Inflammatory macrophage (primary cell): ENCODE data around the gene HTR7.

Experiments
- DNase-seq, 2 donors: peaks; one replicate each; pipeline ENCODE4 v3.0.0-alpha.2; 2020 to 2022

HTR7 gene

DNA sequence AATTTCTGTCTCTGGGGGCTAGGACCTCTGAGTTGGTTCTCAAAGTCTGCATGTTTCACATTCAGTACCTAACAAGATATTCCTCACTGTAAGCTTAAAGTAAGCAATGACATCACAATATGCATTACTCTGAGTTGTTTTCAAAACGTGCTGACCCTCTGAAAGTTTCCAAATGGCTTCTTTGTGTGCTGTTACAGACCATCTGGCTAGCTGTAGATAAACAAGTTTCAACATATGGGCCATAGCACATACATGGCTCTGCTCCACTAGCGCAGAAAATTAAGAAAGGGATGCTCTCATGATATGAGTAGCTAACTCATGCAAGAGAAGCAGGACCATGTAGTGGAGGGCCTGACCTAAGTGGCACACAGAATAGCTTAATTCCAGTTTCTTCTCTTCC lies 119.0 kb downstream of the HTR7 start:
- DNase-seq, result no peak

DNA sequence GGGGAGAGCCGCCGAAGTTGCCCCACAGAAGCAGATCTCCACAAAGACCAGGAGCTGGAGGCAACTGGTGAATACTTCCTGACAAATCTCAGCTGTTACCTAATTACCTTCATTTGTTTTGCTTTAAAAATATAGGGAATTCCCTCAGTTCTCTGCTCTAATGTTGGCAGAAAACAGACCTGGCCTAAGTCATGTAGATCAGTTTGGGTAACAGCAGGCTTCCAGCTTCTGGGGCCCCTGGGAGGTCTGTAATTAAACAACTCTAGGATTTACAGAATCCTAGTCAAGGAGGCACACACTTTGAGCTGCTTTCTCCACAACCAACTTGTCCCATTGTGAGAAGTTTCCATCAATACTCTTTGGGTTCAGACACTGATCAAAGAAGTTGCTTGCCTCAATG lies 123.4 kb downstream of the HTR7 start:
- no peak for DNase-seq

DNA sequence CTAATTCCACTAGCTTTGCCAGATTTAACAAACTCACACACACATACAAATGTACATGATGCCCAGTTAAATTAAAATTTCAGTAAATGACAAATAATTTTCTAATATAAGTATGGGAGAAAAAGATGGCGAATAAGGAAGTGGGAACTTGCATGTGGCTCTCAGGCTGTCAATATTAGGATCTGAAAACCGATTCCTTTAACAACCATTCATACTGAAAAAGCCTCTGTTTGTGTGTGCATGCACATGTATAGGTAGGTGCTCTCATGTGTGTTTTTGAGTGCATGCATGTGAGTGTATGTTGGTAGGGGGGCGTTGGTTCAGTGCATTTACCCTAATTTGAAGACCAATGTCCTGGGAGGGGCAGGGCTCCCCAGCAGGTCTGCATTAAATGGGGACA lies 125.3 kb downstream of the HTR7 start:
- DNase-seq, result no peak

DNA sequence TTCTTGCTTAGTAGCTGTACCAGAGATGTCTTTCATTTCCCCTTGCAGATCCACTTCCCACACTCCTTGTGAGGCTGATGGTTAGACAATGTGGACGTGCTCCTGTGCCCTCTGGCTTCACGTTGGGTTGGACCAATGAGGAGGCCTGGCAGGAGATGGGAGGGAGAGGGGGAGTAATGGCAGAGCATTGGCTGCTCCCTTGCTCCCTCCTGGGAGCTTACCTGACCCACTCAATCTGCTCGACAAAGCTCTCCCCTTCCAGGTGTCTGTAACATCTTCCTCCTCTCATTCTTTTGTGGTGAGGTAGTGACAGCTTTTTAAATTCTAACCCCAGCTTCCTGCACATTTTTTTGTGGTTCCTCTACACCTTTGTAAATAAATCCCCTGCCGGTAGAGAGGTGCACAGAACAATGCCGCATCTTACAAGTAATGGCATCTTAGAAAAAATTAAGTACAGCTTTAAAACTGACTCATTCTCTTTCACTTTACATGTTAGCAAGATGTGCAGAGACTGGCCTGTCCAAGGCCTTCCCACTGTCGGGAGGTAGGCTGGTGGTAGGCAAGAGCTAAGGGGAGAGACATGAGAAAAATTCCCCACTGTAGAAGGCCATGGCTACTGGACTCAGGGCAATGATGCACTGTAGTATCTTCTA lies 134.3 kb downstream of the HTR7 start:
- no peak for DNase-seq

DNA sequence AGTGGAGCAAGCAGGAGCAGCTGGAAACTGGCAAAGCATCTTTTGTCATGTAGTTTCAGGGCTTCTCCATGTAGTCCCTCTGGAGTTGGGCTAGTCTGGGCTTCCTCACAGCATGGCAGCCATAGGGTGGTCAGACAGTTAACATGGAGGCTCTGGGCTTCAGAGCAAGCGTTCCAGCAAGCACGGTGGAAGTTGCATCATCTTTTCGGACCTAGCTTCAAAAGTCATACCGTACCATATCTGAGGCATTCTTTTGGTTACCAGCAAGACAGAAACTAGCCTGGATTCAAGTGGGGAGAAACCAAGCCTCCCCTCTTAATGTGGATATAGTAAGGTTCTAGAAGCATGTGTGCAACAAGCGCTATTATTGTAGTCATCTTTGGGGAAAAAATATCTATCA lies 135.0 kb downstream of the HTR7 start:
- DNase-seq, result no peak

DNA sequence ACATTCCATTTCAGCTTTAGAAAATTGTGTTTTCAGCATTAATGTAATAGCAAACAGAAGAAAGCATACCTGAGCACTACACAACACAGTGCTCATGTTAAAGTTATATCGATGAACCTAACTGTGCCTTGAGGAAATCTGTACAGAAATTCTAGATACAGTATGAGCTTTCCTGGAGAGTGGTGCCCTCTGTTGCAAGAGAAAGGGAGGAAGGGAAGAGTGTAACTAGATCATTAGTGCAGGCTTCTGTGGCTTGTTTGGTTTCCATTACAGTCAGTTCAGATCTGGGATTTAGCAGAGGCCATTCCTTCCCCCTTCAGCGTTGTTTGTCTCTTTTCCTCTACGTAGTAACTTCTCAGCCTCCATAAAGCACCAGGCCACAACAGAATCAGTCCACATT lies 139.7 kb downstream of the HTR7 start:
- DNase-seq, result no peak

DNA sequence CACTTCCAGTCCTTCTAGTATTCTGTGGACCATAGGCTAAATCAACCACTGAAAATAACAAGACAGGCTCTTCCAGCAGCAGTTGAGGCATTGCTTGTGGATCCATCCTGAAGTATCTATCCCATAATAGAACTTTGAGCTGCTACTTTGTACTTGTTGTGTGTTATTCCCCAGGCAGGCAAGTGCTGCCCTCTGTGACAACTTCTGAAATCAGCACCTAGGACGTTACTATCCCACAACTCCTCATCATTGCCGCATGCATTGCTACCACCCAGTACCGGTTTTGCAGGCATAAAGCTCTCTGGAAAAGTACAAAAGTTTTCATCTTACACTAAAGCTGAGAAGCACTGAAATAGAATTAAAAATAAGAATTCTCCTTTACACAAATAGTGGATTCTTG lies 145.3 kb downstream of the HTR7 start:
- DNase-seq, result no peak

DNA sequence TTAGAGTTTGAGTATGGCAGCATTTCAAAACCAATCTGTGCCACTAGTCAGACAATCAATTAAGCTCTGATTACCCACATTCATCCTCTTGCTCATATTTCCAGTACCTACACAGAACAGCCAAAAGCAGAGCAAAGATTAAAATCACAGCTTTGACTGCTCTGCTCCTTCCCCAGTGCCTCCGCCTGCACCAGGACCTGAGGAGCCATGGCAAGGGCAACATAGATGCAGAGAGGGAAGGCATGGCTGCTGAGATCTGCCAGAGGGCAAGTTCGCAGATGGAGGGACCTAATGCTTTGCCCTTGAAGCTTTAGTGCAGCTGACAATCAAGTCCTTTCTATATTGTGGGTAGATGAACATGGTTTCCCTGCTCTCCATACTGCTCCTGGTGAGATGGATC lies 148.1 kb downstream of the HTR7 start:
- no peak for DNase-seq

DNA sequence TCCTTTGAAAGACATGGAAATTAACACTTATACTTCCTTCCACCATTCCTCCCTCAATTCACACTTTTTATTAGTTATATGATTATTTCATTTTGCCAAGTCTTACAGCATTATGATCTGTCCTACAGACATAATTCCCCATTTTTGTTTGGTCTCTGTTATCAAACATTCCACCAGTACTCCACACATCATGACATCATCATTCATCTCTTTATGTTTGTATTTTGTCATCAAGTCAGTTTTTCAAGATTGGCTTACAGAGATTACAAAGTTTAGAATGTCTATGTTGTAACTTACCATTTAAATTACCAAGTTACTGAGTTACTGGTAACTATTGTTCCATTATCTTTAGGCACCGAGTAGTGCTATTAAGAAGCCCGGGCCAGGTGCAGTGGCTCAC lies 150.2 kb downstream of the HTR7 start:
- DNase-seq, result no peak

DNA sequence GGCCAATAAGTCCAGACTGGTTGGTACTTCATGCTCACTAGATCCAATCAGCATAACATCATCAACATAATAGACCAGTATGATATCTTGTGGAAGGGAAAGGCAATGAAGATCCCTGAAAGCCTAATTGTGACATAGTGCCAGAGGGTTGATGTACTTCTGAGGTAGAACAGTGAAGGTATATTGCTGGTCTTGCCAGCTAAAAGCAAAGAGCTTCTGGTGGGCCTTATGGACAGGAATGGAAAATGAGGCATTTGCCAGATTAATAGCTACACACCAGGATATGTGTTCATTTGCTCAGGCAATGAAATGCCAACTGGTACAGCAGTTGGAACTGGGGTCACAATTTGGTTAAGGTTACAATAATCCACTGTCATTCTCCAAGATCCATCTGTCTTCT lies 156.4 kb downstream of the HTR7 start:
- DNase-seq, result no peak

DNA sequence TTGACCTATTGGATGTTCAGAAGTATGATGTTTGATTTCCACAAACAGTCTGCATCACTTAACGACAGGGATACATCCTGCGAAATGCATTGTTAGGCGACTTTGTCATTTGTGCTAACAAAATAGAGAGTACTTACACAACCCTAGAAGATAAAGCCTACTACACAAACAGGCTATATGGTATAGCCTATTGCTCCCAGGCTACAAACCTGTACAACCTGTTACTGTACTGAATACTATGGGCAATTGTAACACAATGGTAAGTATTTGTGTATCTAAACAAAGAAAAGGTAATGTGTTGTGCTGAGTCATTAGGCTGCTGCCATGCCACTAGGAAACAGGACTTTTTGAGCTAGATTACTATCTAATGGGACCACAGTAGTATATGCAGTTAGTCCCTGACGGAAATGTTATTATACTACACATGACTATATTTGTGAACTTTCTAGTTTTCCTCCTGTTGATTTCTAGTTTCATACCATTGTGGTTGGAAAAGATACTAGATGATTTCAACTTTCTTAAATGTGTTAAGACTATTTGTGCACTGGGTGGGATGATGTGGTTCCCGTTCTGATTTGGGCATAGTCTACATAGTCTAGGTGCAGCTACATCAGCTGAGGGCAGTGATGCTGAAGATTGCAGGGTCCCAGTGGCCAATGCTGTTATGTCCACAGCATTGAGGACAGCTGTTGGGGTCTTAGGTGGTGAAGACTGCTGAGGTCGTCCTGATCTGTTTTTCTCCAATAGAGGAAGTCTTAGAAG lies 161.7 kb downstream of the HTR7 start:
- no peak for DNase-seq
